LNCaP clone FGC (cell line): ENCODE data around the gene DDX4.

Experiments
- DNase-seq: peaks from one replicate; pipeline ENCODE4 v3.0.0-alpha.2; 2011; ENCODE audit warnings: low read depth
- H3K4me3 ChIP-seq: 2 replicates; pipeline ENCODE4 v1.5.1; 2011; ENCODE audit warnings: mild to moderate bottlenecking, low read depth, low read length, control low read depth
- CTCF ChIP-seq: IDR thresholded peaks from 2 replicates; pipeline ENCODE4 v1.5.1; 2012; ENCODE audit warnings: mild to moderate bottlenecking; ENCODE audit not compliant: control insufficient read depth, insufficient read depth; ENCODE audit errors: extremely low read depth

DDX4 gene

GRCh38 chr5:55700745-55701144 is 37.1 kb upstream of the DDX4 start:
- no peak overlapping the region for H3K4me3 ChIP-seq
- TF ChIP-seq CTCF: no peak
- DNase-seq: no peak

GRCh38 chr5:55701462-55702103 is 36.3 kb upstream of the DDX4 start:
- no peak overlapping the region for H3K4me3 ChIP-seq
- DNase-seq: no peak
- TF ChIP-seq CTCF: no peak

- no peak for TF ChIP-seq CTCF
- DNase-seq: no peak
- no peak overlapping the region for H3K4me3 ChIP-seq
Measured at GRCh38 chr5:55702598-55703345, 35.1 kb upstream of the DDX4 start.

- no peak overlapping the region for H3K4me3 ChIP-seq
- DNase-seq: no peak
- TF ChIP-seq CTCF: no peak
Measured at GRCh38 chr5:55706230-55706629, 31.6 kb upstream of the DDX4 start.

- DNase-seq: peak; percentile 31
- no peak overlapping the region for H3K4me3 ChIP-seq
- TF ChIP-seq CTCF: no peak
Measured at GRCh38 chr5:55708732-55709131, 29.1 kb upstream of the DDX4 start.

- peak overlapping the region; percentile 77 for H3K4me3 ChIP-seq
- DNase-seq: no peak
- no peak for TF ChIP-seq CTCF
Measured at GRCh38 chr5:55711507-55712022, 26.3 kb upstream of the DDX4 start.
